Thoracic aorta (tissue), 2 donors: ENCODE measurements around the gene TMEM123. TPM values are rescaled to one million over a fixed set of nuclear protein-coding genes. Genes with fewer than 3 reads are reported as not detected.
A peak's percentile ranks its signal among the peaks of the same experiment; 100 is the strongest.

Source experiments
- ATAC-seq: fragments of 150-250 bp; one replicate; pipeline ENCODE4 v1.8.0; 2017; ENCODE audit warnings: low read depth; ENCODE audit not compliant: insufficient number of reproducible peaks, low FRiP score
- DNase-seq: peaks from one replicate; pipeline ENCODE4 v3.0.0-alpha.2; 2020; ENCODE audit warnings: low spot score
- H3K27ac ChIP-seq, 2 donors: fragments of 200-600 bp; sonication (generic); 1 replicate in 1 of 2; 2 replicates in 1 of 2; pipeline ENCODE4 v1.5.1; 2016; ENCODE audit warnings: mild to moderate bottlenecking in 2 of 2, moderate library complexity in 2 of 2
- H3K27me3 ChIP-seq: fragments of 200-600 bp; sonication (generic); replicated peaks from 2 replicates; pipeline ENCODE4 v1.6.0; 2016; ENCODE audit warnings: mild to moderate bottlenecking; ENCODE audit not compliant: insufficient read depth
- H3K36me3 ChIP-seq: fragments of 200-600 bp; sonication (generic); one replicate; pipeline ENCODE4 v1.5.1; 2016
- H3K4me1 ChIP-seq, 2 donors: fragments of 200-600 bp; sonication (generic); 1 replicate in 1 of 2; 2 replicates in 1 of 2; pipeline versions ENCODE4 v1.5.1 to v1.6.0; 2016; ENCODE audit warnings: low read depth in 2 of 2, mild to moderate bottlenecking in 1 of 2; ENCODE audit not compliant: control insufficient read depth in 1 of 2
- H3K4me3 ChIP-seq: fragments of 200-600 bp; sonication (generic); 2 replicates; pipeline ENCODE4 v1.5.1; 2016; ENCODE audit warnings: mild to moderate bottlenecking
- H3K9me3 ChIP-seq: fragments of 200-600 bp; sonication (generic); 2 replicates; pipeline ENCODE4 v1.5.1; 2016
- CTCF ChIP-seq: fragments of 200-600 bp; sonication (generic); IDR thresholded peaks from one replicate; pipeline ENCODE4 v1.5.1; 2019; ENCODE audit warnings: antibody characterized with exemption
- total RNA-seq, 2 donors: library from RNA; depleted of rRNA; stranded (reverse); fragments of >200 nt; gene quantifications; one replicate each; pipeline versions ENCODE4 v1.1.0 to v1.2.3, GENCODE V29; 2016

Gene TMEM123
- total RNA-seq, 2 donors from 2014 or later: 50.8 to 77.5 TPM

DNA sequence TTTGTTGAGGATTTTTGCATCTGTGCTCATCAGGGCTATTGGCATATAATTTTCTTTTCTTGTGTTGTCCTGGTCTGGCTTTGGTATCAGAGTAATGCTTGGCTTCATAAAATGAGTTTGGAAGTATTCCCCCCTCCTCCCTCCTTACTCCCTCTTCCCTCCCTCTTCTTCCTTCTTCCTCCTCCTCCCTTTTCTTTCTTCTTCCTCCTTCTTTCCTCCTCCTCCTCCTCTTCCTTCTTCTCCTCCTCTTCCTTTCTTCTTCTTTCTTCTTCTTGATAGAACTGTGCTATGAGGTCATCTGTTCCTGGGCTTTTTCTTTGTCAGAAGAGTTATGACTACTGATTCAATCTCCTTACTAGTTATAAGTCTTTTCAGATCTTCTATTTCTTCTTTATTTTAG lies 95.4 kb downstream of the TMEM123 start:
- H3K4me3 ChIP-seq: no peak overlapping the region
- H3K27ac ChIP-seq: no peak overlapping the region
- H3K27me3 ChIP-seq: no peaks in the 10 kb centered on the region
- H3K9me3 ChIP-seq: no peaks in the 10 kb centered on the region
- no peak for TF ChIP-seq CTCF
- H3K36me3 ChIP-seq: peaks cover 19% of the 10 kb centered on the region
- ATAC-seq (no peak), DNase-seq (no peak)
- H3K4me1 ChIP-seq: no peaks in the 10 kb centered on the region

DNA sequence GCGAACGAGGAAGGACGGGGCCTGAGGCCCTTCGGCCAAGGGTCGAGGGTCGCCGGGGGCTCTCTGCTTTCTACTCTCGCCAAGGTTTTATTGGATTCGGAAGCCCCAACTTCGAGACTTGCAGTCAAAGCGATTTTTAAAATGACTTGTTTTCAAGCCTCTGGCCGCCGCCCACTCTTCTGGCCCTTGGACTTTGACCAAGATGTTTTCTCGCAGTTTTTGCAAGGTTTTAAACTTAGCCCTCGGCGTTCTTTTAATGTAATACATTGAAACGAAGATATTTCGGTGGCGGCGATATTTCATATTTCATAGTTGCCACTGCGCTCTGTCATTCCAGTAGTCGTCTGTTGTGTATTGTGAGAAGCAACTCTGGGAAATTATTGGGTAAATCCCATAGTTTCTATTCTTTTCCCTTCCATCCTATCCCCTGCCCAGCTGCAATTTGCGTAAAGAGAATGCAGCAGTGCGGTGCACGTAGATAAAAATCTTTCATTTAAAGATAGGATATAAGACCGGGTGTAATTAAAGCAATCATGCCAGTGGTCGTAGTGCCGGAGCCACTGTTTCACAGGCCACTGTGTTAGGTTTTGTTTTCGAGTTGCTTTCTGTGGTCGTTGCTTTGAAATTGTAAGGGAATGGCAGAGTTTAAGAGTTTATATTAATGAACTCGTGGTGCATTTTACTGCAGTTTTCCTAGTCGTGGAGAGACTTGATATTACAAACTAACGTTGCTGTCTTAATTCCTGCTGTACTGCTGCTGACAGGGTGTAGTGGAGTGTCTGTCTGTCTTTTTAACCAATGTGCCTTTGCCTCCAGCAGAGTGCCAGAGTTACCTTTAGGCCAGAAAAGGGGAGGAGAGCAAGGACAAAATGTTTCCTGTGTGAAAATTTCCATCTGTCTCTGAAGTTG lies 104.8 kb downstream of the TMEM123 start:
- H3K27me3 ChIP-seq: no peaks in the 10 kb centered on the region
- no peak for ATAC-seq
- TF ChIP-seq CTCF: no peak
- no peak for DNase-seq
- peak overlapping the region; percentile 99 to 100 for H3K27ac ChIP-seq
- no peaks in the 10 kb centered on the region for H3K36me3 ChIP-seq
- peak overlapping the region; percentile 99 for H3K4me3 ChIP-seq
- peaks cover 16 to 31% of the 10 kb centered on the region in 2 donors for H3K4me1 ChIP-seq
- no peaks in the 10 kb centered on the region for H3K9me3 ChIP-seq

DNA sequence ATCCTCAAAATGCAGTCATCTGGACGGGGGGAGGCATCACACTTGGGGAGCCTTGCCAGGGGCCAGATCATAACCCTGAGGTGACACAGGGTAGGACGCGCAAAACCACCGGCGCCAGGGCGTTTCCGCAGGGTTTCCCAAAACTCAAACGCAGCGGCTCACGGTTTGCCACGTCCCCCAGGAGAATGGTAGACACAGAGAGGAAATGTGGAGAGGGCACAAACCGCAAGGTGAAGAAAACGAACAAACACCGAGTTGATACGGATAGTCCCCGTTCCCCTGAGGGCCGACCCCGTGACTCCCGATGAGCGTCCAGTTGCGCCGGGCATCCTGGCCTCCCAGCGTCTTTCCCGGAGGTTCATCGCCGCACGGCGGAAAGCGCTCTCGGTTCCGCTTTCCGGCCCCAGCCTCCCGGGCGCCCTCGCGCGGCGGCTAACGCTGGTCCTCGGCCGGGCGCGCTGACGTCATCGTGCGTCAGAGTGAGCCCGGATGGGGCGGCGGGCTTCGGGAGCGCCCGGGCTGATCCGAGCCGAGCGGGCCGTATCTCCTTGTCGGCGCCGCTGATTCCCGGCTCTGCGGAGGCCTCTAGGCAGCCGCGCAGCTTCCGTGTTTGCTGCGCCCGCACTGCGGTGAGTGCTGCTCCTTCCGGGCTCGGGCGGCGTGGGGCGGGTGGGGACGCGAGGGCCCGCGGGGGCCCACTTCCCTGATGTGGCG lies 105.7 kb downstream of the TMEM123 start, which contains the start of gene BIRC2:
BIRC2 (plus strand) TSS at position 467 of the 714 bp plus-strand sequence. CDS start 2,641 bp downstream, outside the sequence.
- peak within 1 kb of the TSS; percentile 99 for H3K4me3 ChIP-seq
- H3K27me3 ChIP-seq: no peaks in the 10 kb centered on the region
- peak within 1 kb of the TSS; percentile 99 to 100 for H3K27ac ChIP-seq
- peak; percentile 91 for ATAC-seq
- no peaks in the 10 kb centered on the region for H3K36me3 ChIP-seq
- peaks cover 16 to 31% of the 10 kb centered on the region in 2 donors for H3K4me1 ChIP-seq
- H3K9me3 ChIP-seq: no peaks in the 10 kb centered on the region
- TF ChIP-seq CTCF: peak; percentile 69
- peak; percentile 75 for DNase-seq

GRCh38 chr11:102346456-102346747 lies 106.2 kb downstream of the TMEM123 start:
- DNase-seq: no peak
- peak overlapping the region; percentile 99 for H3K4me3 ChIP-seq
- peaks cover 16 to 31% of the 10 kb centered on the region in 2 donors for H3K4me1 ChIP-seq
- H3K27ac ChIP-seq: peak overlapping the region; percentile 99 to 100
- no peak for TF ChIP-seq CTCF
- H3K36me3 ChIP-seq: no peaks in the 10 kb centered on the region
- no peak for ATAC-seq
- no peaks in the 10 kb centered on the region for H3K27me3 ChIP-seq
- no peaks in the 10 kb centered on the region for H3K9me3 ChIP-seq

Other genes with a start within 250 kb of the TMEM123 start
- 10 to 100 TPM in 1 of 2 donors, 1 to 10 TPM in 1; 4.9 to 15.3 TPM for gene BIRC3, start 135.3 kb downstream of the TMEM123 start, total RNA-seq
- 10 to 100 TPM; 48.7 to 92.9 TPM for gene BIRC2, start 105.6 kb downstream of the TMEM123 start, total RNA-seq
- not detected for gene MMP7, start 78.0 kb upstream of the TMEM123 start, total RNA-seq
- gene MMP20, start 172.6 kb upstream of the TMEM123 start, total RNA-seq: not detected